Stomach (tissue), 9 donors: ENCODE results near the gene MICALL2. TPM values are rescaled to one million over a fixed set of nuclear protein-coding genes. Genes with fewer than 3 reads are reported as not detected.

Source experiments
- DNase-seq, 2 donors: peaks; one replicate each; pipeline versions ENCODE4 v3.0.0 to v3.0.0-alpha.2; 2013 to 2019
- H3K27ac ChIP-seq, 5 donors: fragments of 200-600 bp in 4 of 5; sonication (generic) in 4 of 5; one replicate each; pipeline ENCODE4 v1.5.1; 2013 to 2019; ENCODE audit warnings: mild to moderate bottlenecking in 1 of 5, moderate library complexity in 1 of 5
- H3K27me3 ChIP-seq, 3 donors: fragments of 200-600 bp; sonication (generic); one replicate each; pipeline ENCODE4 v1.5.1; 2017 to 2019; ENCODE audit warnings: mixed run types in 1 of 3
- H3K36me3 ChIP-seq, 4 donors: fragments of 200-600 bp; sonication (generic); 1 replicate in 3 of 4; 2 replicates in 1 of 4; pipeline ENCODE4 v1.5.1; 2016 to 2019
- H3K4me1 ChIP-seq, 4 donors: fragments of 200-600 bp; sonication (generic); one replicate each; pipeline ENCODE4 v1.5.1; 2016 to 2019
- H3K4me3 ChIP-seq, 4 donors: fragments of 200-600 bp; sonication (generic) in 3 of 4; one replicate each; pipeline ENCODE4 v1.5.1; 2016 to 2019; ENCODE audit warnings: mild to moderate bottlenecking in 1 of 4
- H3K9me3 ChIP-seq, 4 donors: fragments of 200-600 bp; sonication (generic); one replicate each; pipeline ENCODE4 v1.5.1; 2016 to 2019
- EP300 ChIP-seq: sonication (generic); formaldehyde crosslinking; IDR thresholded peaks from one replicate; pipeline ENCODE4 v1.6.1; 2017; ENCODE audit warnings: antibody characterized with exemption
- POLR2A ChIP-seq, 4 donors: fragments of 450-650 bp; IDR thresholded peaks; one replicate each; pipeline ENCODE4 v1.6.1; 2016; ENCODE audit warnings: antibody characterized with exemption in 4 of 4, control low read depth in 2 of 4, mild to moderate bottlenecking in 1 of 4, moderate library complexity in 1 of 4
- POLR2AphosphoS5 ChIP-seq, 3 donors: sonication (generic); formaldehyde crosslinking; IDR thresholded peaks; one replicate each; pipeline ENCODE4 v1.6.1; 2016; ENCODE audit warnings: antibody characterized with exemption in 3 of 3
- WGBS, 5 donors: extraction: QIAGEN DNeasy Blood & Tissue Kit in 3 of 5; methylation state at CpG; one replicate each; pipeline versions ENCODE4 v1.1.5 to v1.1.7; 2013 to 2018; 5-methylcytosine and 5-hydroxymethylcytosine counted together
- intact Hi-C: fragments of 100-400 bp; cut with DNase I; formaldehyde crosslinking; loops from one replicate; pipeline ENCODE4 v1.15.1; 2023; ENCODE audit warnings: low total_unique reads
- polyA plus RNA-seq, 3 donors: library from polyadenylated mRNA; stranded (reverse); fragments of 200-250 nt; gene quantifications; one replicate each; pipeline ENCODE4 v1.2.3, GENCODE V29; 2013
- total RNA-seq, 5 donors: library from RNA; depleted of rRNA; stranded (reverse); fragments of >200 nt; gene quantifications; one replicate each; pipeline versions ENCODE4 v1.1.0 to v1.2.3, GENCODE V29; 2014 to 2016
- TF ChIP-seq, protein P1 (sequence below), 7 experiments: fragments of 450-650 bp in 4 of 7; fragments of 200-600 bp in 3 of 7; sonication (generic) in 3 of 7; IDR thresholded peaks; one replicate each; pipeline ENCODE4 v1.5.1; 2016 to 2019; ENCODE audit warnings: antibody characterized with exemption in 7 of 7, control low read depth in 2 of 7, mild to moderate bottlenecking in 1 of 7
- donor health status: healthy with polysubstance abuse.
- donor health status: Bipolar disorder and iron deficiency.
- donor health status: healthy.

Gene MICALL2
- total and polyA plus RNA-seq, 8 donors, result 30.7 to 263 (median 102) TPM

DNA sequence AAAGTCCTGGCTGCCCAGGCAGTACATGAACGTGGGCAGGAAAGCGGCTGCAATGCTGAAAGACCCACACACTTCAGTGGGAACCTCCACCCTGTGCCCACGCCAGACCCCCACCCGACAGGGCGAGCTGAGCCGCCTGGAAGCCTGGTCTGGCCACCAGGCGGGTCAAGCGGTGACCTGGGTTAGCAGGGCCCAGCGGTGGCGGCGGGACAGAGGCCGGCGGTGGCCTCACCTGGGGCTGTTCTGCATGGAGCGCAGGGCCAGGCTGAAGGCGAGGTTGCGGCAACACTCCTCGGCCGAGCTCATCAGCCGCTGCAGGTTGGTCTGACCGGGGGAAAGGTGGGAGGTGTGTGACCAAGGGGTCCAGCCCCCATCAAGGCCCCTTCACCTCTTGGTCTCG, 11.6 kb upstream of the MICALL2 start:
- no peaks in the 10 kb centered on the region for H3K27me3 ChIP-seq
- no peak overlapping the region for H3K4me3 ChIP-seq
- H3K9me3 ChIP-seq, result no peaks in the 10 kb centered on the region
- intact Hi-C loops, result loop anchor here (10.0 kb wide), 1 partner anchor 246 kb away; no protein-coding TSS in a partner anchor
- H3K27ac ChIP-seq, result no peak overlapping the region
- WGBS, 5 donors, result 93 to 98% (median 96%) methylated on average over 21 of the region's 21 CpGs; no CpG with 5 or more reads in 1 of the 5 donors
- TF ChIP-seq EP300, result no peak
- no peak for TF ChIP-seq POLR2AphosphoS5 (IDR thresholded peaks at IDR 0.05)
- TF ChIP-seq, protein P1, sequence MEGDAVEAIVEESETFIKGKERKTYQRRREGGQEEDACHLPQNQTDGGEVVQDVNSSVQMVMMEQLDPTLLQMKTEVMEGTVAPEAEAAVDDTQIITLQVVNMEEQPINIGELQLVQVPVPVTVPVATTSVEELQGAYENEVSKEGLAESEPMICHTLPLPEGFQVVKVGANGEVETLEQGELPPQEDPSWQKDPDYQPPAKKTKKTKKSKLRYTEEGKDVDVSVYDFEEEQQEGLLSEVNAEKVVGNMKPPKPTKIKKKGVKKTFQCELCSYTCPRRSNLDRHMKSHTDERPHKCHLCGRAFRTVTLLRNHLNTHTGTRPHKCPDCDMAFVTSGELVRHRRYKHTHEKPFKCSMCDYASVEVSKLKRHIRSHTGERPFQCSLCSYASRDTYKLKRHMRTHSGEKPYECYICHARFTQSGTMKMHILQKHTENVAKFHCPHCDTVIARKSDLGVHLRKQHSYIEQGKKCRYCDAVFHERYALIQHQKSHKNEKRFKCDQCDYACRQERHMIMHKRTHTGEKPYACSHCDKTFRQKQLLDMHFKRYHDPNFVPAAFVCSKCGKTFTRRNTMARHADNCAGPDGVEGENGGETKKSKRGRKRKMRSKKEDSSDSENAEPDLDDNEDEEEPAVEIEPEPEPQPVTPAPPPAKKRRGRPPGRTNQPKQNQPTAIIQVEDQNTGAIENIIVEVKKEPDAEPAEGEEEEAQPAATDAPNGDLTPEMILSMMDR (IDR thresholded peaks at IDR 0.05), result no peak
- TF ChIP-seq POLR2A (IDR thresholded peaks at IDR 0.05), result no peak
- peaks cover 41 to 79% (median 73%) of the 10 kb centered on the region in 4 donors for H3K36me3 ChIP-seq
- DNase-seq, result no peak
- H3K4me1 ChIP-seq, result peaks cover 12 to 32% (median 26%) of the 10 kb centered on the region in 4 donors

DNA sequence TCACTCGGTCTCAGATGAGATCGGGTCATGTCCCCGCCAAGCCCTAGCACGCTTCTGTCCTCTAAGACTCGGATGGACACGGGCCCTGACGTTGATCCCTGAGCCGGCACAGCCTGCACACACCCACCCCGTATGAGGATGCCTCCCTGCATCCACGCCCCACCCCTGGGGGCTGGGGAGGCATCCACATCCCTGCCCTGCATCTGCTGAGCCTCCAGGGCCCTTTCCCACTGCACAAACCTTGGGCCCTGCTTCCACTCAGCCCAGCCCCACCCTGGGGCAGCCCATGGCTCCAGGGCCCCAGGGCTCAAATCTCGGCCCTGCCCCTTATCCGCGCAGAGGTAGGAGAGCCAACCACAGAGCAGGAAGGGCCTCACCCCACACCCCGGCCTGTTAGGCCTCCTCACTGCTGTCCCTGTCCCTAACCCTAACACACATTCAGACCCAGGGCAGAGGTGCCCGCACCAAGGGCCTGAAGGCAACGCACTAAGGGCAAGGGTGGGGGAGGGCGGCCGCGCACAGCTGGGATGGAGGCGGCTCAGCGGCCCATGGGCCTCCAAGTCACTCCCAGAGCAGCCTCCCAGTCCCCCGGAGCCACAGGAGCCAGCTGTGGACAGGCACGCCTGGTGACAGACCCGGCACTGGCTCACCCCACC, 9.5 kb upstream of the MICALL2 start:
- Histone ChIP-seq H3K4me3 (no peak overlapping the region), H3K36me3 (peaks cover 41 to 58% (median 54%) of the 10 kb centered on the region in 4 donors), H3K9me3 (no peaks in the 10 kb centered on the region), H3K27me3 (no peaks in the 10 kb centered on the region), H3K4me1 (peaks cover 12 to 38% (median 20%) of the 10 kb centered on the region in 4 donors), H3K27ac (peak overlapping the region in 1 of 5 donors; percentile 83)
- TF ChIP-seq POLR2A (IDR thresholded peaks at IDR 0.05) (no peak), POLR2AphosphoS5 (IDR thresholded peaks at IDR 0.05) (no peak), EP300 (no peak)
- TF ChIP-seq, protein P1 (IDR thresholded peaks at IDR 0.05), result no peak
- WGBS, 5 donors, result 84 to 90% (median 89%) methylated on average over 14 to 24 of the region's 24 CpGs
- no peak for DNase-seq
- intact Hi-C loops, result no loop called here

DNA sequence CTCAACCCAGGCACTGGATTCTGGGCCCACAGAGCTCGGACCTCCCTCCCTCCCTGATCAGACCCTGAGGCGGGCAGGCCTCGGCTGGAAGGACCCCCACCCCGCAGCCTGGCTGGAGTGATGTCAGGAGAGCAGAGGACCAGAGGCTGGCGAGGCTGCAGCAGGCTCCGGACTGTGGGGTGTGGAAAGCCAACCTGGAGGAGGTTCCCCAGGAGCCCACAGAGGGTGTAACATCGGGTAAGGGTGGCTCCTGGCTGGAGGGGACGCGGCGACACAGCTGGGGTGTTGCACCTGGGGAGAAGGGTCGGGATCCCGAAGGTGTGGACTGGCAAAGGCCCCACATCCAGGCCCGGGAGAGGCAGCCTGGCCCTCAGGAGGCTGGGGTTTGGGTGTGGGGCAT, 8.9 kb upstream of the MICALL2 start:
- TF ChIP-seq, protein P1 (IDR thresholded peaks at IDR 0.05), result no peak
- TF ChIP-seq POLR2AphosphoS5 (IDR thresholded peaks at IDR 0.05), result no peak
- TF ChIP-seq POLR2A (IDR thresholded peaks at IDR 0.05), result no peak
- TF ChIP-seq EP300, result no peak
- intact Hi-C loops, result no loop called here
- no peak for DNase-seq
- WGBS, 5 donors, result 84 to 95% (median 92%) methylated on average over 4 to 13 of the region's 13 CpGs
- Histone ChIP-seq H3K4me3 (no peak overlapping the region), H3K36me3 (peaks cover 37 to 52% (median 49%) of the 10 kb centered on the region in 4 donors), H3K27ac (peak overlapping the region in 1 of 5 donors; percentile 83), H3K9me3 (no peaks in the 10 kb centered on the region), H3K4me1 (peaks cover 17 to 42% (median 25%) of the 10 kb centered on the region in 4 donors), H3K27me3 (no peaks in the 10 kb centered on the region)

DNA sequence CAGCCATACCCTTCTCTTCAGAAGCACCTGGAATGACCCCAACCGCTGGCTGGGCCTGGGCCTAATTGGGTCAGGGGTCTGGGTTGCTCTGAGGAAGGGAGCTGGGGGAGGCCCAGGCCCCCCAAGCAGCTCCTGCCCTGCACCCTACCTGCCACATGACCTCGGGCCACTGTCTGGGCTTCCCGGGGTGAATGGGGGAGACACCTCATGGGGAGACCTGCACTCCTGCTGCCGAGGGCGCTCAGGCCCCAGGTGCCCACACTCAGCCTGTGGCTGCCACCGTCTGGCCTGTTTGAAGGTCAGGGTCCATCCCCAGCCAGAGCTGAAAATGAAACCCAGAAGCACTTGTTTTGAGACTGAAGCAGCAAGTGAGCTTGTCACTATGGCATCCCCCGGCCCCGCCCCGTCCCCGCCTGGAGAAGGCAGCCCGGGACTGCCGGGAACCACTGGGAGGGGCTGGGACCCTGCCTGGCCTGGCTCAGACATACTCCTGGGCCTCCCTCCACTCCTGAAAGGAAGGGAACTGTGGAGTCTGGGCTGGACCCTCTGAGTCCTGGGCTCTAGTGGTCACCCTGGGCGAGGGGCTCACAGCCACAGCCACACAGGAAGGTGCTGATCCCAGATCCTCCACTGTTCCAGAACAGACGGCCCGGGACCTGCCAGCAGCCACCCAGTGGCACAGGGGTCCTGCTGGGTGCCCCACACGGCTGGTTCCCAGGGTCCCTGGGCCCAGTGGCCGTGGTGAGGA, 7.4 kb upstream of the MICALL2 start:
- Histone ChIP-seq H3K4me1 (peaks cover 29 to 57% (median 38%) of the 10 kb centered on the region in 4 donors), H3K36me3 (peaks cover 22 to 37% (median 34%) of the 10 kb centered on the region in 4 donors), H3K27me3 (no peaks in the 10 kb centered on the region), H3K4me3 (no peak overlapping the region), H3K27ac (peak overlapping the region; percentile 27 to 83 (median 77)), H3K9me3 (no peaks in the 10 kb centered on the region)
- intact Hi-C loops, result no loop called here
- TF ChIP-seq POLR2A (IDR thresholded peaks at IDR 0.05) (no peak), EP300 (peak; percentile 37), POLR2AphosphoS5 (IDR thresholded peaks at IDR 0.05) (peak in 1 of 3 donors; percentile 66)
- TF ChIP-seq, protein P1 (IDR thresholded peaks at IDR 0.05), result no peak
- DNase-seq, result peak; percentile 72 to 93
- WGBS, 5 donors, result 27 to 49% (median 30%) methylated on average over 4 to 17 of the region's 17 CpGs
